HG03039 (cell line): ENCODE measurements around the gene MRS2.

Experiments
- ATAC-seq: cut with Tn5 transposase; IDR thresholded peaks from one replicate; pipeline ENCODE4 v1.9.1; 2021; ENCODE audit warnings: mild to moderate bottlenecking, moderate library complexity; ENCODE audit not compliant: unreplicated experiment

MRS2 gene

DNA sequence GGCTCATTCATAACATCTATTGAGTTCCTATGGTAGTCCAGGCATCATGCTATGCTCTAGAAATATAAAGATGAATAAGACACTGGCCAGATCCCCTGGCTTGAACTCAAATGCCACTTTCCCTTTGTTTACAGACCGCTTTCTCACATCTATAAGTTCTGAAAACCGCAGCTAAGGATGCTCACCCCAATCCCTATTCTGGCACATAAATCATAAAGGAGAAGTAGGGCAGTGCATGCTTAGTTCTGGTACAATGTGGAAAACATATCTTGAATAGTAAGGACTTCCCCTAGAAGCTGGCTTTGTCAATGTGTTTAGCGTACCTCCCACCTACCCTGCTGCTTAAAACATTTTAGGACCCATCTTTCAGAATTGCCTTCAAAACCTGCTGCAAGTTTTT is 26.4 kb downstream of the MRS2 start:
- ATAC-seq = no peak

DNA sequence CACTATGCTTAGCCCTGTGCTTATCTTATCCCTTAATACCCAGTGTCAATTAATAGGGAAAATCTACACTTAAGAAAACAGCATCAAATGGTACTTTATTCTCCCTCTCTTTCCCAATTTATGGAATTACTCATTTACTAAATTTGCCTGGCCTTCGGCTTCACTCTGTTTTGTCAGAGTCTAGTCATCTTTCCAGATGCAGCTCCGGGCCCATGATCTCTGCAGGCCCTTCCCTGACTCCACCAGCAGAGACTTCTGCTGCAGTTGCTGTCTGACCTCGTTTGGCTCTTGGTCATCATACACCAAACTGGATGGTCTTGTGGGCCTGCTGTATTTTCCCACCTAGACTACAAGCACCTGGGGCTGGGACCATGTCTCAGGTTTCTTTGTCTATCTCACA is 27.4 kb downstream of the MRS2 start:
- no peak for ATAC-seq

DNA sequence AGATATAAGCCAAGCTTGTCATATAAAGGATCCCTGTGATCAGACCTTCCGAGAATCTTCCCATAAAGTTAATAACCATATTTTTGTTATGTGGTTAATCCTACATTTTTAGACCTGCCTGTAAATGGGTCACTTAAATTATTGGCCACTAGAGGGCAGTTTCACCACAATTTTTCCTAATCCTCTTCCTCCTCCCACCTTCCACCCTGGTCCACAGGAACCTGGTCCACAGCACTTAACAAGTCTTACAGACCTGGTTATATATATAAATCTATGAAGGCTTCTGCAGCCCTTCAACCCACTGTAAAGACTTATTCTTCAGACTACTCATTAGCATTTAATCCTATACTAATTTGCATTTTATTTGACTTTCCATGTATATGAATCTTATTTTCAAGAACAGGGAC is 28.3 kb downstream of the MRS2 start:
- no peak for ATAC-seq

DNA sequence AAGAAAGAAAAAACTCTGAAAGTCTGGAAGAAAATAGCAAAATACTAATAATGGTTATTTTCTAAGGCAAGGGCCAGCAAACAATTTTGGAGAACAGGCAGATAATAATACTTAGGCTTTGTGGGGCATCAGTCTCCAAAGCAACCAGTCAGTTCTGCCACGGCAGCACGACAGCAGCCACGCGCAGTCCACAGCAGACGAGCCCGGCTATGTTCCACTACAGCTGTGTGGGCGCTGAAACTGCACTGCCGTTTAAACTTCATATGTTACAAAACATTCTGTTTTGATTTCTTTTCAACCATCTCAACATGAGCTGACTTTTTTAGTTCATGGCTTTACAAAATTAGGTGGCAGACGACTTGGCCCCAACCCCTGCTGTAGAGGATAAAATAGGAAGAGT is 29.9 kb downstream of the MRS2 start:
- ATAC-seq = no peak

DNA sequence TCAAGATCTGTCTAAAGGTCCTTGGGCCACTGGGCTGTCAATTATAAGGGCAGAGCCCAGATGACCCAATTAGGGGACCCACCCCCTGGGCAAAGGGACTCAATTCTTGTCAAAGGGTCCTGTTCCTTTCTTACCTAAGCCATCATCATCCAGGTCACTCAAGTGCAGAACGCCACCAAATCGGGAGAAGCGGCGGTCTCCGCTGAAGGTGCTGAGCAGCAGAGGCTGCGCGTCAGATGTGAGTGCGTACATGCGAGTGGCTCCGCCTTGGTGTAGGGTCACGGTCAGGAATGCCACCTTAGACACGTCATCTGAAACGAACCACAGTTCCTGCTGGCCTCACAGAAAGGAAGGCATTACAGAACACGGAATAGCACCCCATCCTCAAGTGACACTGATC is 34.2 kb downstream of the MRS2 start:
- ATAC-seq = no peak

DNA sequence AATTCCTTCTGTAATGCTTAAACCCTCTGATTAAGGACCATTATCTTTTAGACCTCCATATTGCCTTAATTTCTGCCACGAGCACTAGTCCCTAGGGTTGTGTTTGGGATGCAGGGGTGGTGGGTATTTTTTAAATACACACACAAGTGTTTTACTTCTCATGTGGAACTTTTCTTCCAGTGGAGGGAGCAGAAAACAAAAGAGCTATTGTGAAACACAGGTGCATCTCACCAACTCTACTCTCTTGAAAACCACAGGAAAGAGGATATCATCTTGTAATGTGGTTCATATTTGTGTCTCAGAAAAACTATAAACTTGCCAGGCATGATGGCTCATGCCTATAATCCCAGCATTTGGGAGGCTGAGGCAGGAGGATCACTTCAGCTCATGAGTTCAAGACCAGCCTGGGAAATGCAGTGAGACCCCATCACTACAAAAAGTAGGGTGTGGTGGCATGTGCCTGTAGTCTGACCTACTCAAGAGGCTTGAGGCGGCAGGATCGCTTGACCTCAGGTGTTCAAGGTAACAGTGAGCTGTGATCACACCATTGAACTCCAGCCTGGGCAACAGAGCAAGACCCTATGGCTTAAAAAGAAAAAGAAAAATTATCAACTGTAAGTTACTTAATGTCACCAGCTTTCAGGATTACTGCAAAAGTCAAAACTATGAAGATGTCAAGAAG is 37.3 kb downstream of the MRS2 start:
- no peak for ATAC-seq

DNA sequence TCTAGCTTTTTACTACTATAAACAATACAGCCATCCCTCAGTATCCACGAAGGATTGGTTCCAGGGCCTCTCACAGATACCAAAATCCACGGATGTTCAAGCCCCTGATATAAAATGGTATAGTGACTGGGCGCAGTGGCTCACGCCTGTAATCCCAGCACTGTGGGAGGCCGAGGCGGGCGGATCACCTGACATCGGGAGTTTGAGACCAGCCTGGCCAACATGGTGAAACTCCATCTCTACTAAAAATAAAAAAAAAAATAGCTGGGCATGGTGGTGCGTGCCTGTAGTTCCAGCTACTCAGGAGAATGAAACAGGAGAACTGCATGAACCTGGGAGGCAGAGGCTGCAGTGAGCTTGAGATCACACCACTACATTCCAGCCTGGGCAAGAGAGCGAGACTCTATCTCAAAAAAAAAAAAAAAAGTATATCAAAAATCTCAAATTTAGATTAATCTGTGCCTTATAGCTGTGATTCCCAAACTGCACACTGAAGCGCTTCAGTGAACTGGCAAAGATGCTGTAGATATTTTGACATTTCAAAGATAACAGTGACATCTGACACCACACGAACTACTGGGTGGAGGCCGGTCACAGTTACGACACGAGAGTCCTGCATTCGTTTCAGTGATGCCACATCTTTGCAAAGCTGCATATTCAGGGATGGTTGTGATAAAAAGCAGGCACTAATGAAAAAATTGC is 38.3 kb downstream of the MRS2 start:
- no peak for ATAC-seq

DNA sequence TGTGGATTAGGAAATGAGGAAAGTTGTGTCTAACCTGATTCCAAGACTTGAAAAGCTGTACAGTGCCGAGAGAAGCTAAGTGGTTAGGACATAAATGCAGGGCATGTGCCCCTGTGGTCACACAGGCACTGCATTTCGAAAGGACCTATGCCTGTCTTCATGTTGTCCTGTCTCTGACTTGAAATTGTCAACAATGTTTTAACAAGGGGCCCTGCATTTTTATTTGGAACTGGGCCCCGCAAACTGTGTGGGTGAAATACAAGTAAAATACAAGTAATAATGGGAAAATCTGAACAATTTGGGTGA is 38.8 kb downstream of the MRS2 start:
- ATAC-seq = no peak

DNA sequence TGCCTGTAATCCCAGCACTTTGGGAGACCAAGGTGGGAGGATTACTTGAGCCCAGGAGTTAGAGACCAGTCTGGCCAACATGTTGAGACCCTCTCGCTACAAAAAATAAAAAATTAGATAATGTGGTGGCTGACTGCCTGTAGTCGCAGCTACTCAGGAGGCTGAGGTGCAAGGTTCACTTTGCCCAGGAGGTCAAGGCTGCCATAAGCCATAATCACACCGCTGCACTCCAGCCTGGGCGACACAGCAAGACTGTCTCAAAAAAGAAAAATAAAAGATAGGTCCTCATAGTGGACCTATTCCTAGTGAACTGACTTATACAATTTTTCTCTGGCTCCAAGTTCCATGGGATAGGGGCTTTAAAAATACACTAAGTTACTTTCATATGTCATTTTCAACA is 41.9 kb downstream of the MRS2 start:
- ATAC-seq = no peak

DNA sequence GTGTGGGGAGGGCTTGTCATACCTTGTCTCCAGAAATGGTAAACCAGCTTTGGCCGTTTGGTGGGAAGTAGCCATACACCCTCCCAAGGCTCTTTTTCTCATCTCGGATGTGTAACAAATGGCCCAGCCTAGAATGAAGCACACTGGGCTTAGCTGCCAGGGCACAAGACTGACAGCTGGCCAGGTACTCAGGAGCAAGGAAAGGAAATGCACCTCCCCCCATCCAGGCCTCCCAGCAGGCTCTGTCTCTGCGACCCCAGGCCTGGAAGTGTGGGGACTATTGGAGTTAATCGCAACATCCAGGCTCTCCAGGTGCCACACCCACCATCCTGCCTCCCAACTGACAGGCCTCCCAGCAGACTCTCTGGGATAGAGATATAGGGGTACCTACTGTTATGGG is 43.0 kb downstream of the MRS2 start:
- no peak for ATAC-seq

DNA sequence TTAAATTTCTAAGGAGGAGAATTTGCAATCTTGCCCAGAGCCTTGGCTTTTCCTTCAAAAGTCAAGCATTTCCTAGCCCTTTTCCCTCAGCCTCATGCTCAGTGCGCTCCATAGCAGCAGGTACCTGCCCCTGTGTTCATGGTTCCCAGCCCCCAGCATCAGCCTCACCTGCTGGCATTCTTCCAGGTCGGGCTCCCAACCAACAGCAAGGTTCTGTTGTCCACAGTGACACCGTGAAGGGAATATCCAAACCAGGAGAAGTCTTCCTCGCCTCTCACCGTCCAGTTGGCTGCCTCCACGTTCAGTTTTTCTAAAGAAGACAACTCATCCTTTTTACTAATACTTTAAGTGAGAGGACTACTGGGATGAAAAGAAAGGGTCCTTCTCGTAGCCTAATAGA is 43.9 kb downstream of the MRS2 start:
- no peak for ATAC-seq

DNA sequence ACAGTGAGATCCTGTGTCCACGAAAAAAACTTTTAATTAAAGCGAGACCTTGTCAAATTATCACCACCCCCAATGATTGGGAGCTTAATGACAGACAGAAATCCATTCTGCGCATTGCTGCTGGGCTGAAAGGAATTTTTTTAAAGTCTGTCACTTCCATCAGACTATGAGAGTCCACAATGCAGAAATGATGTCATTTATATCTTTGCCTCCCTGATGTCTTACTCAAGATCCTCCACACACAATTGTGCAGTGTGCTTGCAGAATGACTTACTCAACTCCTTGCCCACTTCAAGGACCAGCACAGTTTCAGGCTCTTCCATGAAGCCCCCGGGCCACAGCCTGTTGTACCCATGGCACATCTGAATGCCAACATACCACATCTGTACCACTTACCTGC is 45.7 kb downstream of the MRS2 start:
- no peak for ATAC-seq

DNA sequence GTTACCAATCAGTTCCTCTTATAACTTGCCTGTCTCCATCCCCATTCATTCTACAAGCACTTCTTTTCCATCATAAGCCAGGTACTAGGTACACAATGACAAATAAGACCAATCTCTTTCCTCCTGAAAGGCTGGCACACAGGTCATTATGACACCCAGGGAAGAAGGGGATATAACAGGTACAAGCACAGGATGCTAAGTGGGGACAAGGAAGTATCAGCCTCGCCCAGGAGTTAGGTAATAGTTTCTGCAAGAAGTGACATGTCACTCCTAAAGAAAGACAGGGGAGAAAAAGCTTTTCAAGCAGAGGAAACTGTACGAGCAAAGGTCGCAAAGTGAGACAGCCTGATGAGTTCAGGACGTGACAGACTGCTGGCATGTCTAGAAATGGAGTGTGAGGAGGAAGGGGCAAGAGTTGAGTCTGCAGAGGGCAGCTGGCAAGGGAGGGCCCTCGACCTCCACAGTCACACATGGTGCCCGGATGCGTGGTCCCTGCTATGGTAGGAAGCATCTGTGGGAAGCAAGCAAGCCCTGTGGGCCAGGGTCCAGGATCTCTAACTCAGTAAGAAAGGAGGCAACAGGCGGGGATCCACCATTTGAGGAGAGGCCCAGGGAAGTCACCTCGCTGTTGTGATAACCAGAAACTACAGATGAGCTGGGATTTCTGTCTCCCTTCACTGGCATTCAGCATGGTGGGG is 46.2 kb downstream of the MRS2 start:
- ATAC-seq = no peak

DNA sequence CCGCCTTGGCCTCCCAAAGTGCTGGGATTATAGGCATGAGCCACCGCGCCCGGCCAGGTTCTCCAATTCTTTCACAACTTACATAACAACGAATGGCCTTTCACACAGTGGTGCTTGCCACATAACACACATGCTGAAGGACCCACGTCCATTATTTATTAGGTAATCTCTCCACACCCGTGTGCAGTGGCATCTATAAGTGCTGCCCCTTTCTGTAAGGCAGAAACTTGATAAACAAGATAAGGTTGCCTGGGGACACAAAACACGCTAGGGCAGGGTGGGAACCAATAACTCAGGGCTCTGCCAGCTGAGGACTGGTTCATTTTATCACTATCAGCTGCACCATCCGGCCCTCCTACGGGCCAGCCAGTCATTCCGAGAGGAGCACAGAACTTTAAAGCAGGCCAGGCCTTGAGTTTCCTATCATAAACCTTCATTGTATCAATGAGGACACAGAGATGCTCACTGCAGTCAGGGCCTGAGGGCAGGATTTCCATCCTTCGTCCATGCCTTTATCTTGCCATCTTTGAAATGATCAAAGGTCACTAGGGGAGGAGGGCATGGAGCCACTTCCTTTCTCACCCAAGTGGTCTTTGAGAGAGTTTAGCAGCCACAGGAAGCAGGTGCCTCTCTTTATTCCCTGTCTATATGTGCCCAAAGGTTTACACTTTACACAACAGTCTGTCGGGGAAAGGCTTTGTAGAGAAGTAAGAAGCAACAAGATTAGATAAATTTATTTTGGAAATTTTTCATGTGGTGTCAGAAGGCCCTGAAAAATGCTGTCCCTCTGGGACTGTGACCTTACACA is 49.0 kb downstream of the MRS2 start:
- no peak for ATAC-seq

DNA sequence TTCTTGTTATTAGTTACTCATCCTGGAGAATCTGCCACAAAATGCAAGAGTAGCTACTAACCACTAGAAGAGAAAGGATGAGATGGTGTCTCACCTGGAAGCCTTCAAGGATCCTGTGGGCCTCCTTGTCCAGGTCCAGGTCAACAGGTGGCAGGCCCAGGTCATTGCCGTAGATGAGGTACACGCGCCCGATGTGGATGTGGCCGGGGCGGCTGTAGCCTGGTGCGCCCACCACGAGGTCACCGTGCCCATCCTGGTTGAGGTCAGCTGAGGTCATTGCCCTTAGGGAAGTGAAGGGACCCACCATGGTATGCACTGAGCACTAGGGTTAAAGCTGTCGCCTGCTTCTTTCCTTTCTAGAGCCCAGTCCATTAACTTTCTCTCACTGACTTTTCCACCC is 51.2 kb downstream of the MRS2 start:
- no peak for ATAC-seq

DNA sequence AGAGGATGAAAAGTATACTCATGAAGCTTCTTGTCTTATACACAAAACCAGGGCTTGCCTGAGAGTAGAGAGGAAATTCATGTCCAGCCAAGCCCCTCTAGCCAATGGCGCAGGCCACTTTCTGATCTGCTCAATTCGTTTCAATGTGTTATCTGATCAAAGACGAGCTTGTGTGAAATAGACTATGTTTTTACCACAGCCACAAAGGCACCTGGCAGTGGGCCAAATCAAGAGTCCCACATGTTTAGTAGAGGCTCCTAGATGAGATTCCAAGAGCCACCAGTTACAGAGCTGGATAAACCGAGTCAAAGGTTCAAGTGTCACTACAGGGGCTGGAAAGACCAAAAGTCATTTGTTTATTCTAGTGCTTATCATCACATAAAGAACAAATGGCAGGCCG is 51.7 kb downstream of the MRS2 start:
- ATAC-seq = no peak

DNA sequence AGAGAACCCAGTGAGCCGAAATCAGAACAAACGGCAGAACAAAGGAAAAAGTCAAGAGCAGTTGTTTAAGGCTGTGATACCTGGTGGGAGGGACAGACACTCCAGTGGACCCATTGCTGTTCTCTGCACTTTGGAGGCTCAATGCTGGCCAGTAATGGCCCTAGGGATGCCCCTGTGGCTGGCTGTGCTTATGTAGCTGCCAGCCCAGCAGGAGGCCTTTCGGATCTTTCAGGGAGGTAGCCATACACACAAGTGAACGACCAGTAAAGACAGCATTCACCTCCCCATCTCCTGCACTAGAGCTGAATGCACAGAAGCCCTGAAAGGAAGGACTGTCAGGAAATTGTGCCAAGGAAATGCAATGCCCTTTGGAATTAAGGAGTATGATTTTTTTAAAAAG is 52.3 kb downstream of the MRS2 start:
- no peak for ATAC-seq

DNA sequence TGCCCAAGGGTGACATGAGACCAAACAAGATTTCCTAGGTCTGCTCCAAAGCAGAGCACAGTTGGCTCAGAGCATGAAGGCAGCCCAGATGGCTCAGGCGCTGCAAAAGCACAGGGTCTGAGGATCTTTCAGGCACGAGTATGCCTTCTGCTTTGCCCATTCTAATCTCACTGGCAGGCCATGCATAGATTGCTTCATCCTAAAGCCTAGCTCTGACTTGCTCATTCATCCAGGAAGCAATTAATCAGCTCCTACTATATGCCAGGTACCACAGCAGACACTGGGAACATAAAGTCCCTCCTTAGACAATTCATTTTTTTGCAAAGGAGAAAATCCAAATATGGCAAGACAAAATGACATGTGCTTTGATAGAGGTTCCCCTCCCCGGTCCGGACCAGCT is 55.4 kb downstream of the MRS2 start:
- no peak for ATAC-seq

DNA sequence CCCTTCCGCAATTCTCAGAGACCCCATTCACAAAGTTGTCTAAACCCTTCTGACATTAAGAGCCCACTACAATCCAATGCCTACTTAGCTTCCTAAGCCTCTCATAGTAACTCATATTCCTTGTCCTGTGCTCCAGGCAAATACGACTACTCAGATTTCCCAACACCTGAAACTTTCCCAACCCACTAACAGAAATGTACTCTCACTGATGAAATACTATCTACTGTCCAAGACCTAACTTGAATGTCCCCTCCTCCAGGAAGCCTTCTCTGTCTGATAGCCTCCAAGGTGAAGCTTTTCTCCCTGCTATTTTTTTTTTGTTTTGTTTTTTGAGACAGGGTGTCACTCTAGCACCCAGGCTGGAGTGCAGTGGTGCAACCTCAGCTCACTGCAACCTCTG is 56.2 kb downstream of the MRS2 start:
- ATAC-seq = no peak

DNA sequence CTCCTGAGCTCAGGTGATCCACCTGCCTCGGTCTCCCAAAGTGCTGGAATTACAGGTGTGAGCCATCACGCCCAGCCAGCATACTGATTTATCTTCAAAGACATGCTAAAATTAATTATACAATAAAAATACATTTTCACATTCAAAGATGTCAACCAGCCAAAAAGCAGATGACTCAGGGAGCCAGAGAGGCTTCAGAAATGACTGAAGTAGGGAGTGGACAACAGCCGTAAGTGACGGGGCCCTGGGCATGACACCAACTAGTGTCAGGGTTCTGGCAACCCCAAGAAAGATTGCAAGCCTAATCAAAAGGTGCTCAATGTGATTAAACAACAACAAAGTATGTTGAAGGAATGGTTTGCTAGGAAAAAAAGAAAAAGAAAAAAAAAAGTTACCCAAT is 58.2 kb downstream of the MRS2 start:
- ATAC-seq = no peak

DNA sequence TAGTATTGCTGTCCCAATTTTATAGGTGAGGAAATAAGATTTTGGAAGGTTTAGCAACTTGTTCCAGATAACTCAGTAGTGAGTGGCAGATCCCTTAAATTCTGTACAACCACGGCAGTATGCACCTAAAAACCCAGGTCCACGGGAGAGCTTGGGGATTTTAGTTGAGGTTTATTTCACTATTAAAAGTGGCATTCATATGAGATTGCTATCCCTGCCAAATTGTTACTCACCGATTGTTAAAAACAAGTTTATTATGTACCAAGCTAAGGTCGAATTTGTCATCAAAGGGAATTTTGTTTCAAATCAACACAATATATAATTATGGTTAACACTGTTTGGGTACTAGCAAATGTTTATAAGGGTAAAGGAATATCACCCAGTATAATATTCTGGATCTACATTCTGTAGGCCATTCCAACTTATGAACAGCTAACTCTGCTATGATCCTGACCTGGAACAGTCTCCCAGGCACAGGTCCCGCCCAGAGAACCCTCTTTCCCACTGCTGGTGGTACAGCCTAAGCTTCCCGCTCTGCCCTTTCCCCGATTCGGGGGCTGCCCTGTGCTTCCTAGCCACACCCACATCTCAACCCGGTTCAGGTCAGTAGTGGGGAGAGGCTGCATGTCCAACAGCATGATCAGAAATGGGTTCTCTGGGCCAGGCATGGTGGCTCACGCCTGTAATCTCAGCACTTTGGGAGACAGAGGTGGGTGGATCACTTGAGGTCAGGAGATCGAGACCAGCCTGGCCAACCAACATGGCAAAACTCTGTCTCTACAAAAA is 61.7 kb downstream of the MRS2 start:
- no peak for ATAC-seq
